HepG2 (cell line): Measurements from ENCODE around the gene MYO7A. TPM values are rescaled to one million over a fixed set of nuclear protein-coding genes. Genes with fewer than 3 reads are reported as not detected.

Experiments used
- BRD4 ChIP-seq: sonication (generic); formaldehyde crosslinking; IDR thresholded peaks from 2 replicates; pipeline ENCODE4 v1.4.0; 2020; ENCODE audit warnings: missing genetic modification reagents
- CEBPG ChIP-seq: IDR thresholded peaks from 2 replicates; pipeline ENCODE4 v1.6.1; 2016
- FOXC1 ChIP-seq: sonication (generic); formaldehyde crosslinking; IDR thresholded peaks from 2 replicates; pipeline ENCODE4 v1.8.0; 2022; ENCODE audit warnings: mild to moderate bottlenecking, missing genetic modification reagents, borderline replicate concordance
- GFI1 ChIP-seq: sonication (generic); formaldehyde crosslinking; IDR thresholded peaks from 2 replicates; pipeline ENCODE4 v1.5.0; 2020; ENCODE audit warnings: missing genetic modification reagents, mild to moderate bottlenecking, borderline replicate concordance
- ISL2 ChIP-seq: sonication (generic); formaldehyde crosslinking; IDR thresholded peaks from 2 replicates; pipeline ENCODE4 v1.5.0; 2020; ENCODE audit warnings: missing genetic modification reagents
- JUNB ChIP-seq: sonication (generic); formaldehyde crosslinking; IDR thresholded peaks from 2 replicates; pipeline ENCODE4 v1.8.0; 2022; ENCODE audit warnings: missing genetic modification reagents, mild to moderate bottlenecking, borderline replicate concordance
- KAT7 ChIP-seq: IDR thresholded peaks from 2 replicates; pipeline ENCODE4 v1.6.1; 2018; ENCODE audit warnings: borderline replicate concordance, missing compliant biosample characterization
- MYNN ChIP-seq: sonication (generic); formaldehyde crosslinking; IDR thresholded peaks from 2 replicates; pipeline ENCODE4 v1.4.0; 2020; ENCODE audit warnings: mild to moderate bottlenecking, low read depth, missing genetic modification reagents
- NR2C2 ChIP-seq: sonication (generic); formaldehyde crosslinking; IDR thresholded peaks from 2 replicates; pipeline ENCODE4 v1.4.0; 2020; ENCODE audit warnings: missing genetic modification reagents, mild to moderate bottlenecking, moderate library complexity, borderline replicate concordance
- POLR2AphosphoS5 ChIP-seq: IDR thresholded peaks from 2 replicates; pipeline ENCODE4 v1.6.1; 2012; ENCODE audit warnings: low read depth, low read length
- POLR2G ChIP-seq: fragments of 200-400 bp; formaldehyde crosslinking; IDR thresholded peaks from 2 replicates; pipeline ENCODE4 v1.6.1; 2018; ENCODE audit warnings: mild to moderate bottlenecking, low read depth, low read length, moderate library complexity
- SATB2 ChIP-seq: sonication (generic); formaldehyde crosslinking; IDR thresholded peaks from 2 replicates; pipeline ENCODE4 v1.5.0; 2020; ENCODE audit warnings: missing genetic modification reagents
- SRSF4 ChIP-seq: fragments of 200-400 bp; formaldehyde crosslinking; IDR thresholded peaks from one replicate; pipeline ENCODE4 v1.6.1; 2018; ENCODE audit warnings: mild to moderate bottlenecking, low read depth, low read length, moderate library complexity; ENCODE audit not compliant: poor library complexity, severe bottlenecking
- TBX2 ChIP-seq: sonication (generic); formaldehyde crosslinking; IDR thresholded peaks from 2 replicates; pipeline ENCODE4 v1.5.0; 2020; ENCODE audit warnings: missing genetic modification reagents, mild to moderate bottlenecking, borderline replicate concordance
- TOPORS ChIP-seq: sonication (generic); formaldehyde crosslinking; IDR thresholded peaks from 2 replicates; pipeline ENCODE4 v1.8.0; 2023; ENCODE audit warnings: mild to moderate bottlenecking, missing genetic modification reagents
- TP53 ChIP-seq: sonication (generic); formaldehyde crosslinking; conservative IDR thresholded peaks from 2 replicates; pipeline ENCODE4 v1.4.0; 2020; ENCODE audit warnings: missing genetic modification reagents
- TRIM24 ChIP-seq: sonication (generic); formaldehyde crosslinking; IDR thresholded peaks from 2 replicates; pipeline ENCODE4 v1.8.0; 2022; ENCODE audit warnings: mild to moderate bottlenecking, missing genetic modification reagents
- XRCC5 ChIP-seq: fragments of 200-400 bp; formaldehyde crosslinking; optimal IDR thresholded peaks from 2 replicates; pipeline ENCODE3; 2017; ENCODE audit warnings: mild to moderate bottlenecking, low read length
- ZFP82 ChIP-seq: sonication (generic); formaldehyde crosslinking; IDR thresholded peaks from 2 replicates; pipeline ENCODE4 v1.5.1; 2020; ENCODE audit warnings: mild to moderate bottlenecking, missing genetic modification reagents, borderline replicate concordance
- ZIK1 ChIP-seq: sonication (generic); formaldehyde crosslinking; IDR thresholded peaks from 2 replicates; pipeline ENCODE4 v1.5.0; 2020; ENCODE audit warnings: mild to moderate bottlenecking, low read depth, missing genetic modification reagents, borderline replicate concordance
- ZNF296 ChIP-seq: sonication (generic); formaldehyde crosslinking; conservative IDR thresholded peaks from 2 replicates; pipeline ENCODE4 v1.5.0; 2020; ENCODE audit warnings: mild to moderate bottlenecking, missing genetic modification reagents
- ZNF547 ChIP-seq: sonication (generic); formaldehyde crosslinking; IDR thresholded peaks from 2 replicates; pipeline ENCODE4 v1.5.1; 2020; ENCODE audit warnings: mild to moderate bottlenecking, missing genetic modification reagents
- ZNF569 ChIP-seq: sonication (generic); formaldehyde crosslinking; IDR thresholded peaks from 2 replicates; pipeline ENCODE4 v1.5.0; 2020; ENCODE audit warnings: mild to moderate bottlenecking, missing genetic modification reagents, moderate library complexity, borderline replicate concordance
- ZNF670 ChIP-seq: sonication (generic); formaldehyde crosslinking; IDR thresholded peaks from 2 replicates; pipeline ENCODE4 v1.8.0; 2022; ENCODE audit warnings: mild to moderate bottlenecking, missing genetic modification reagents, borderline replicate concordance
- ZSCAN30 ChIP-seq: sonication (generic); formaldehyde crosslinking; IDR thresholded peaks from 2 replicates; pipeline ENCODE4 v1.5.0; 2020; ENCODE audit warnings: mild to moderate bottlenecking, missing genetic modification reagents
- polyA plus RNA-seq, 8 experiments: library from polyadenylated mRNA; depleted of rRNA in 3 of 8; stranded (reverse) in 7 of 8; unstranded in 1 of 8; fragments of >200 nt; fragmentation: Illumina TruSeq in 4 of 8; extraction: Trizol in 4 of 8; gene quantifications; 2 replicates each; pipeline versions ENCODE4 v1.2.1 to v1.2.3, GENCODE V29; 2011 to 2016; ENCODE audit warnings: low read depth in 4 of 8, missing spikeins in 1 of 8, mixed read lengths in 1 of 8; ENCODE audit not compliant: insufficient read depth in 1 of 8
- total RNA-seq, 5 experiments: library from RNA; depleted of rRNA; stranded (reverse); fragments of >200 nt; fragmentation: Illumina TruSeq; extraction: Trizol; gene quantifications; 2 replicates each; pipeline ENCODE4 v1.2.3, GENCODE V29; 2016; ENCODE audit warnings: low read depth in 1 of 5
- TF ChIP-seq, protein P1 (sequence below): sonication (generic); formaldehyde crosslinking; IDR thresholded peaks from 2 replicates; pipeline ENCODE4 v1.4.0; 2020; ENCODE audit warnings: missing genetic modification reagents, borderline replicate concordance
- TF ChIP-seq, protein P2 (sequence below): sonication (generic); formaldehyde crosslinking; IDR thresholded peaks from 2 replicates; pipeline ENCODE4 v1.8.1; 2023; ENCODE audit warnings: mild to moderate bottlenecking, moderate library complexity, missing genetic modification reagents
- TF ChIP-seq, protein P3 (sequence below): sonication (generic); formaldehyde crosslinking; conservative IDR thresholded peaks from 2 replicates; pipeline ENCODE4 v1.8.1; 2023; ENCODE audit warnings: missing genetic modification reagents

Gene MYO7A
- total and polyA plus RNA-seq, 2 of the 13 experiments (the other 11 are each of a cell fraction or from before 2014, with no cell fraction given): 7.5 to 10.0 TPM

DNA sequence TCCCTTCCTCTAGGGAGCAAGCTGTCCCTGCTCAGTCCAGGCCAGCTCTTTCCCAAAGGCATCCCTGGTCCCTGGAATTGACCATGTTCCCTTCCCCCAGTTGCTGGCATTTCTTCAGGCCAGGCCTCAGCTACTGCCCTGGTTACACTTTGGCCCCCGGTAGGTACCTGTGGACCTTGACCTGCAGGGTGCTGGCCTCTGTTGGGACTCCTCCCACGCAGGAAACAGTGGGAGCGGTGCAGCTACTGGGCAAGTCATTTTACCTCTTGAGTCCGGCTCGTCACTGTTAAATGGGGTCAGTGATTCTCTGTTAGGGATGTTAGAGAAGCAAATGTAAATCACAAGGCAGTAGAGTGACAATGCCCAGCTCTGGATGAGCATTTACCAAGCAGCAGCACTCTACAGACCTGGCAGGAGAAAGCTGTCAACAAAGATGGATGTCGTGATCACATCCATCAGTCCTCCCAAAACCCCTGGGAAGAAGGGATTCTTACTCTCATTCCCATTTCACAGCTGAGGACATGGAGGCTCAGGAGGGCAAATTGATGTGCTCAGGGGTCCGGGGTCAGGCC is 16.9 kb downstream of the MYO7A start (continued):
- TF ChIP-seq ISL2 (CRISPR knock-in tag) (peak; percentile 56; the same call in 1 of the 2 replicates), ZIK1 (CRISPR knock-in tag) (no peak), TRIM24 (CRISPR knock-in tag) (no peak), NR2C2 (CRISPR knock-in tag) (peak; percentile 86), ZFP82 (CRISPR knock-in tag) (no peak), TP53 (CRISPR knock-in tag) (no peak), TOPORS (no peak), ZNF569 (no peak), KAT7 (no peak), XRCC5 (peak; percentile 66), CEBPG (CRISPR knock-in tag) (peak; percentile 18; the same call in 1 of the 2 replicates), ZNF296 (CRISPR knock-in tag) (no peak), FOXC1 (no peak), TBX2 (CRISPR knock-in tag) (no peak), ZNF547 (no peak), POLR2G (peak; percentile 50; the same call in 1 of the 2 replicates), ZSCAN30 (CRISPR knock-in tag) (no peak), JUNB (CRISPR knock-in tag) (no peak), GFI1 (no peak), BRD4 (CRISPR knock-in tag) (no peak), MYNN (no peak), POLR2AphosphoS5 (no peak), ZNF670 (CRISPR knock-in tag) (no peak), SATB2 (CRISPR knock-in tag) (no peak), SRSF4 (no peak)
- TF ChIP-seq, protein P1, sequence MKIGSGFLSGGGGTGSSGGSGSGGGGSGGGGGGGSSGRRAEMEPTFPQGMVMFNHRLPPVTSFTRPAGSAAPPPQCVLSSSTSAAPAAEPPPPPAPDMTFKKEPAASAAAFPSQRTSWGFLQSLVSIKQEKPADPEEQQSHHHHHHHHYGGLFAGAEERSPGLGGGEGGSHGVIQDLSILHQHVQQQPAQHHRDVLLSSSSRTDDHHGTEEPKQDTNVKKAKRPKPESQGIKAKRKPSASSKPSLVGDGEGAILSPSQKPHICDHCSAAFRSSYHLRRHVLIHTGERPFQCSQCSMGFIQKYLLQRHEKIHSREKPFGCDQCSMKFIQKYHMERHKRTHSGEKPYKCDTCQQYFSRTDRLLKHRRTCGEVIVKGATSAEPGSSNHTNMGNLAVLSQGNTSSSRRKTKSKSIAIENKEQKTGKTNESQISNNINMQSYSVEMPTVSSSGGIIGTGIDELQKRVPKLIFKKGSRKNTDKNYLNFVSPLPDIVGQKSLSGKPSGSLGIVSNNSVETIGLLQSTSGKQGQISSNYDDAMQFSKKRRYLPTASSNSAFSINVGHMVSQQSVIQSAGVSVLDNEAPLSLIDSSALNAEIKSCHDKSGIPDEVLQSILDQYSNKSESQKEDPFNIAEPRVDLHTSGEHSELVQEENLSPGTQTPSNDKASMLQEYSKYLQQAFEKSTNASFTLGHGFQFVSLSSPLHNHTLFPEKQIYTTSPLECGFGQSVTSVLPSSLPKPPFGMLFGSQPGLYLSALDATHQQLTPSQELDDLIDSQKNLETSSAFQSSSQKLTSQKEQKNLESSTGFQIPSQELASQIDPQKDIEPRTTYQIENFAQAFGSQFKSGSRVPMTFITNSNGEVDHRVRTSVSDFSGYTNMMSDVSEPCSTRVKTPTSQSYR (CRISPR knock-in tag): peak; percentile 87
- TF ChIP-seq, protein P2, sequence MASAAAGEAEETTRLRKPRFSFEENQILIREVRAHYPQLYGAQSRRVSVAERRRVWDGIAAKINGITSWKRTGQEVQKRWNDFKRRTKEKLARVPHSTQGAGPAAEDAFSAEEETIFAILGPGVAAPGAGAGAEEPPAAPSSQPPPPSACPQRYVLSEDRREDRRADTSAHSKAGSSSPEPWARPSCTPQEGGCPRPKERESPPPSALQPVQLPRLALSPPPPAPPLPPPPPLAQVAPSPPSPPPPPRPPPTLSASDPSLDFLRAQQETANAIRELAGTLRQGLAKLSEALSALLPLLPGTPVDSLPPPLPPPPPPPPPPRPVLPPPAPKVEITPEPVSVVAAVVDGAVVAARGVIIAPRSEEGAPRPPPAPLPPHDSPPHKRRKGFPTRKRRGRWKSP (CRISPR knock-in tag): no peak
- TF ChIP-seq, protein P3, sequence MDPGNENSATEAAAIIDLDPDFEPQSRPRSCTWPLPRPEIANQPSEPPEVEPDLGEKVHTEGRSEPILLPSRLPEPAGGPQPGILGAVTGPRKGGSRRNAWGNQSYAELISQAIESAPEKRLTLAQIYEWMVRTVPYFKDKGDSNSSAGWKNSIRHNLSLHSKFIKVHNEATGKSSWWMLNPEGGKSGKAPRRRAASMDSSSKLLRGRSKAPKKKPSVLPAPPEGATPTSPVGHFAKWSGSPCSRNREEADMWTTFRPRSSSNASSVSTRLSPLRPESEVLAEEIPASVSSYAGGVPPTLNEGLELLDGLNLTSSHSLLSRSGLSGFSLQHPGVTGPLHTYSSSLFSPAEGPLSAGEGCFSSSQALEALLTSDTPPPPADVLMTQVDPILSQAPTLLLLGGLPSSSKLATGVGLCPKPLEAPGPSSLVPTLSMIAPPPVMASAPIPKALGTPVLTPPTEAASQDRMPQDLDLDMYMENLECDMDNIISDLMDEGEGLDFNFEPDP: no peak
